ENCODE measurements around the gene FALEC.

DNA sequence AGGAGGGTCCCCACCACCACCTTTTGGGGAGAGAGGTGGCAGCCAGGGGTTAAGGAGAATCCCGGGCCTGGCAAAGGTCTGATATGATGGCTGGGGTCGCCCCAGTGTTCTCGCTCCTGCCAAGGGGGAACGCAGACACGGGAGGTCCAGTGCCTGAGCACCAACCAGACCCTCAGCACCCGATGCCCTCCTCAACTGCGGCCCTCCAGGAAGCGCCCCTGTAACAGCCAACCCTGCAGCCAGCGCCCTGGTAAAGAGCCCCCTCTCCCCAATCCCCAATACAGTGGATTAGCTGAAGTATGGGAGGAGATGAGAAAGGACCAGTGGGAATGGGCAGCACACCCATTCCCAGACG lies 44.1 kb downstream of the FALEC start:
- TF ChIP-seq, protein P1, sequence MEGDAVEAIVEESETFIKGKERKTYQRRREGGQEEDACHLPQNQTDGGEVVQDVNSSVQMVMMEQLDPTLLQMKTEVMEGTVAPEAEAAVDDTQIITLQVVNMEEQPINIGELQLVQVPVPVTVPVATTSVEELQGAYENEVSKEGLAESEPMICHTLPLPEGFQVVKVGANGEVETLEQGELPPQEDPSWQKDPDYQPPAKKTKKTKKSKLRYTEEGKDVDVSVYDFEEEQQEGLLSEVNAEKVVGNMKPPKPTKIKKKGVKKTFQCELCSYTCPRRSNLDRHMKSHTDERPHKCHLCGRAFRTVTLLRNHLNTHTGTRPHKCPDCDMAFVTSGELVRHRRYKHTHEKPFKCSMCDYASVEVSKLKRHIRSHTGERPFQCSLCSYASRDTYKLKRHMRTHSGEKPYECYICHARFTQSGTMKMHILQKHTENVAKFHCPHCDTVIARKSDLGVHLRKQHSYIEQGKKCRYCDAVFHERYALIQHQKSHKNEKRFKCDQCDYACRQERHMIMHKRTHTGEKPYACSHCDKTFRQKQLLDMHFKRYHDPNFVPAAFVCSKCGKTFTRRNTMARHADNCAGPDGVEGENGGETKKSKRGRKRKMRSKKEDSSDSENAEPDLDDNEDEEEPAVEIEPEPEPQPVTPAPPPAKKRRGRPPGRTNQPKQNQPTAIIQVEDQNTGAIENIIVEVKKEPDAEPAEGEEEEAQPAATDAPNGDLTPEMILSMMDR (IDR thresholded peaks at IDR 0.05) = no peak
- TF ChIP-seq, protein P2, sequence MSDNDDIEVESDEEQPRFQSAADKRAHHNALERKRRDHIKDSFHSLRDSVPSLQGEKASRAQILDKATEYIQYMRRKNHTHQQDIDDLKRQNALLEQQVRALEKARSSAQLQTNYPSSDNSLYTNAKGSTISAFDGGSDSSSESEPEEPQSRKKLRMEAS (IDR thresholded peaks at IDR 0.05) = no peak
- TF ChIP-seq POLR2A (IDR thresholded peaks at IDR 0.05; ENCODE audit: low read length) (no peak), SREBF2 (IDR thresholded peaks at IDR 0.05) (no peak), HEYL (CRISPR knock-in tag; IDR thresholded peaks at IDR 0.05) (no peak), CEBPB (IDR thresholded peaks at IDR 0.05) (no peak), CBX2 (IDR thresholded peaks at IDR 0.05; ENCODE audit: borderline replicate concordance, low read depth) (no peak), NFE2L2 (conservative IDR thresholded peaks at IDR 0.05; ENCODE audit: low read length) (no peak), RCOR1 (IDR thresholded peaks at IDR 0.05; ENCODE audit: low read depth, low read length) (no peak), BHLHE40 (IDR thresholded peaks at IDR 0.05; ENCODE audit: low read depth, low read length) (no peak), MAZ (IDR thresholded peaks at IDR 0.05; ENCODE audit: borderline replicate concordance, low read depth, low read length) (no peak)
- TF ChIP-seq, protein P3, sequence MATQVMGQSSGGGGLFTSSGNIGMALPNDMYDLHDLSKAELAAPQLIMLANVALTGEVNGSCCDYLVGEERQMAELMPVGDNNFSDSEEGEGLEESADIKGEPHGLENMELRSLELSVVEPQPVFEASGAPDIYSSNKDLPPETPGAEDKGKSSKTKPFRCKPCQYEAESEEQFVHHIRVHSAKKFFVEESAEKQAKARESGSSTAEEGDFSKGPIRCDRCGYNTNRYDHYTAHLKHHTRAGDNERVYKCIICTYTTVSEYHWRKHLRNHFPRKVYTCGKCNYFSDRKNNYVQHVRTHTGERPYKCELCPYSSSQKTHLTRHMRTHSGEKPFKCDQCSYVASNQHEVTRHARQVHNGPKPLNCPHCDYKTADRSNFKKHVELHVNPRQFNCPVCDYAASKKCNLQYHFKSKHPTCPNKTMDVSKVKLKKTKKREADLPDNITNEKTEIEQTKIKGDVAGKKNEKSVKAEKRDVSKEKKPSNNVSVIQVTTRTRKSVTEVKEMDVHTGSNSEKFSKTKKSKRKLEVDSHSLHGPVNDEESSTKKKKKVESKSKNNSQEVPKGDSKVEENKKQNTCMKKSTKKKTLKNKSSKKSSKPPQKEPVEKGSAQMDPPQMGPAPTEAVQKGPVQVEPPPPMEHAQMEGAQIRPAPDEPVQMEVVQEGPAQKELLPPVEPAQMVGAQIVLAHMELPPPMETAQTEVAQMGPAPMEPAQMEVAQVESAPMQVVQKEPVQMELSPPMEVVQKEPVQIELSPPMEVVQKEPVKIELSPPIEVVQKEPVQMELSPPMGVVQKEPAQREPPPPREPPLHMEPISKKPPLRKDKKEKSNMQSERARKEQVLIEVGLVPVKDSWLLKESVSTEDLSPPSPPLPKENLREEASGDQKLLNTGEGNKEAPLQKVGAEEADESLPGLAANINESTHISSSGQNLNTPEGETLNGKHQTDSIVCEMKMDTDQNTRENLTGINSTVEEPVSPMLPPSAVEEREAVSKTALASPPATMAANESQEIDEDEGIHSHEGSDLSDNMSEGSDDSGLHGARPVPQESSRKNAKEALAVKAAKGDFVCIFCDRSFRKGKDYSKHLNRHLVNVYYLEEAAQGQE (IDR thresholded peaks at IDR 0.05) = no peak
